B cell (primary cell): ENCODE measurements around the gene SAMM50. TPM values are rescaled to one million over a fixed set of nuclear protein-coding genes. Genes with fewer than 3 reads are reported as not detected.
A peak's percentile ranks its signal among the peaks of the same experiment; 100 is the strongest.

ENCODE experiments used
- ATAC-seq: fragments of 200-7000 bp; cut with Tn5 transposase; one replicate; pipeline ENCODE4 v1.10.0; 2021; ENCODE audit warnings: low read depth, mild to moderate bottlenecking, moderate number of reproducible peaks, moderate library complexity
- CTCF ChIA-PET: fragments of 350-600 bp; sonication (Branson Sonifier 250); formaldehyde crosslinking; loops from one replicate; lab custom pipeline; 2021; ENCODE audit warnings: antibody characterized with exemption, inconsistent platforms; lab: Charles Lee
- POLR2A ChIA-PET: fragments of 350-600 bp; sonication (Branson Sonifier 250); formaldehyde crosslinking; loops from one replicate; lab custom pipeline; 2021; ENCODE audit warnings: antibody characterized with exemption; lab: Charles Lee
- DNase-seq: peaks from one replicate; pipeline ENCODE4 v3.0.0; 2013
- H2AFZ ChIP-seq: 2 replicates; pipeline ENCODE4 v1.6.1; 2012; ENCODE audit warnings: mild to moderate bottlenecking, low read depth, low read length; ENCODE audit not compliant: insufficient read depth, poor library complexity, severe bottlenecking
- H3K27ac ChIP-seq, 2 donors: 1 replicate in 1 of 2; 2 replicates in 1 of 2; pipeline ENCODE4 v1.5.1; 2012 to 2013; ENCODE audit warnings: low read length in 2 of 2, mild to moderate bottlenecking in 2 of 2, moderate library complexity in 1 of 2
- H3K27me3 ChIP-seq, 4 experiments: fragments of 200-600 bp in 1 of 4; sonication (generic) in 1 of 4; replicated peaks in 1 of 4; 1 replicate in 2 of 4; 2 replicates in 2 of 4; pipeline versions ENCODE4 v1.6.1 to v1.7.0; 2013 to 2016; ENCODE audit warnings: low read length in 3 of 4, mild to moderate bottlenecking in 2 of 4, mixed read lengths in 1 of 4, moderate library complexity in 1 of 4; ENCODE audit not compliant: insufficient read depth in 4 of 4, control insufficient read depth in 3 of 4; ENCODE audit errors: control extremely low read depth in 1 of 4
- H3K36me3 ChIP-seq, 2 experiments: replicated peaks in 1 of 2; 1 replicate in 1 of 2; 2 replicates in 1 of 2; pipeline versions ENCODE4 v1.6.1 to v1.7.1; 2013; ENCODE audit warnings: low read length in 1 of 2; ENCODE audit not compliant: insufficient read depth in 2 of 2, control insufficient read depth in 1 of 2; ENCODE audit errors: control extremely low read depth in 1 of 2, extremely low read depth in 1 of 2
- H3K4me1 ChIP-seq, 2 donors: fragments of 200-600 bp in 1 of 2; sonication (generic) in 1 of 2; 1 replicate in 1 of 2; 2 replicates in 1 of 2; pipeline versions ENCODE4 v1.5.1 to v1.6.1; 2013 to 2017; ENCODE audit warnings: low read length in 2 of 2; ENCODE audit not compliant: control insufficient read depth in 2 of 2, insufficient read depth in 2 of 2
- H3K4me2 ChIP-seq: replicated peaks from 2 replicates; pipeline ENCODE3; 2012; ENCODE audit warnings: mild to moderate bottlenecking, low read depth, low read length; ENCODE audit not compliant: poor library complexity, severe bottlenecking
- H3K4me3 ChIP-seq, 5 experiments: fragments of 200-600 bp in 1 of 5; sonication (generic) in 1 of 5; 1 replicate in 3 of 5; 2 replicates in 2 of 5; pipeline versions ENCODE4 v1.5.1 to v1.7.0; 2011 to 2016; ENCODE audit warnings: low read length in 4 of 5, mild to moderate bottlenecking in 4 of 5, low read depth in 2 of 5, control low read depth in 1 of 5, moderate library complexity in 1 of 5; ENCODE audit not compliant: insufficient read depth in 1 of 5; ENCODE audit errors: control extremely low read depth in 1 of 5, extremely low read depth in 1 of 5
- H3K79me2 ChIP-seq: fragments of 200-600 bp; sonication (generic); one replicate; pipeline ENCODE4 v1.6.0; 2016; ENCODE audit warnings: low read length; ENCODE audit not compliant: control insufficient read depth, insufficient read depth
- H3K9ac ChIP-seq: fragments of 200-600 bp; sonication (generic); 2 replicates; pipeline ENCODE4 v1.6.1; 2017; ENCODE audit warnings: mild to moderate bottlenecking, low read length, moderate library complexity
- H3K9me3 ChIP-seq, 3 donors: one replicate each; pipeline versions ENCODE4 v1.6.1 to v1.7.1; 2013; ENCODE audit warnings: low read length in 2 of 3; ENCODE audit not compliant: control insufficient read depth in 2 of 3, insufficient read depth in 1 of 3; ENCODE audit errors: control extremely low read depth in 1 of 3
- H4K20me1 ChIP-seq: 2 replicates; pipeline ENCODE4 v1.6.0; 2012; ENCODE audit warnings: mild to moderate bottlenecking, low read length; ENCODE audit not compliant: insufficient read depth, control insufficient read depth, poor library complexity, severe bottlenecking
- H3K27ac Mint-ChIP-seq: one replicate; pipeline ENCODE4 v1.8.0; 2021; ENCODE audit warnings: mixed read lengths
- H3K27me3 Mint-ChIP-seq: one replicate; pipeline ENCODE4 v1.8.0; 2021; ENCODE audit warnings: mixed read lengths
- H3K4me1 Mint-ChIP-seq: one replicate; pipeline ENCODE4 v1.8.0; 2021; ENCODE audit warnings: mixed read lengths
- H3K4me3 Mint-ChIP-seq: one replicate; pipeline ENCODE4 v1.8.0; 2021; ENCODE audit warnings: mixed read lengths
- H3K9me3 Mint-ChIP-seq: one replicate; pipeline ENCODE4 v1.8.0; 2022; ENCODE audit warnings: mixed read lengths; ENCODE audit not compliant: insufficient read depth
- EZH2 ChIP-seq: IDR thresholded peaks from 2 replicates; pipeline ENCODE4 v1.6.1; 2012; ENCODE audit warnings: borderline replicate concordance, low read depth, mild to moderate bottlenecking, moderate library complexity, low read length; ENCODE audit not compliant: insufficient read depth, poor library complexity, severe bottlenecking
- WGBS: methylation state at CpG from one replicate; pipeline ENCODE4 v1.1.5; 2013; ENCODE audit warnings: missing lambda C conversion rate; ENCODE audit not compliant: insufficient coverage; 5-methylcytosine and 5-hydroxymethylcytosine counted together
- intact Hi-C: fragments of 100-400 bp; cut with micrococcal nuclease; formaldehyde crosslinking; loops from one replicate; pipeline ENCODE4 v1.10.0; 2022
- polyA plus RNA-seq: library from polyadenylated mRNA; depleted of rRNA; stranded (reverse); fragments of >200 nt; gene quantifications from 2 replicates; pipeline ENCODE4 v1.2.3, GENCODE V29; 2012
- total RNA-seq, 2 donors: library from RNA; stranded (reverse); fragments of 120-200 nt in 1 of 2; gene quantifications; 1 replicate in 1 of 2; 2 replicates in 1 of 2; pipeline versions ENCODE4 v1.2.3 to v1.2.4, GENCODE V29; 2013 to 2022
- TF ChIP-seq, protein P1 (sequence below): fragments of 200-600 bp; IDR thresholded peaks from one replicate; pipeline ENCODE4 v1.8.0; 2022; ENCODE audit warnings: antibody characterized with exemption, mild to moderate bottlenecking

Gene SAMM50
- total and polyA plus RNA-seq, 2 donors (not counting 1 experiment from before 2014, with no cell fraction given) = 18.8 to 43.2 TPM

- H3K9me3 Mint-ChIP-seq = no peaks in the 10 kb centered on the region
- H3K27ac Mint-ChIP-seq = peak overlapping the region; percentile 96
- no peaks in the 10 kb centered on the region for H3K9me3 ChIP-seq
- DNase-seq (no peak), ATAC-seq (no peak)
- peaks cover 61% of the 10 kb centered on the region for H3K4me1 Mint-ChIP-seq
- H3K79me2 ChIP-seq = peaks cover 44% of the 10 kb centered on the region
- peak overlapping the region; percentile 82 to 94 for H3K27ac ChIP-seq
- peak overlapping the region; percentile 86 for H3K4me2 ChIP-seq
- intact Hi-C loops = loop anchor here (1.0 kb wide), 3 partner anchors 30 to 187 kb away; no protein-coding TSS in a partner anchor
- H3K9ac ChIP-seq = peak overlapping the region; percentile 71
- TF ChIP-seq, protein P1, sequence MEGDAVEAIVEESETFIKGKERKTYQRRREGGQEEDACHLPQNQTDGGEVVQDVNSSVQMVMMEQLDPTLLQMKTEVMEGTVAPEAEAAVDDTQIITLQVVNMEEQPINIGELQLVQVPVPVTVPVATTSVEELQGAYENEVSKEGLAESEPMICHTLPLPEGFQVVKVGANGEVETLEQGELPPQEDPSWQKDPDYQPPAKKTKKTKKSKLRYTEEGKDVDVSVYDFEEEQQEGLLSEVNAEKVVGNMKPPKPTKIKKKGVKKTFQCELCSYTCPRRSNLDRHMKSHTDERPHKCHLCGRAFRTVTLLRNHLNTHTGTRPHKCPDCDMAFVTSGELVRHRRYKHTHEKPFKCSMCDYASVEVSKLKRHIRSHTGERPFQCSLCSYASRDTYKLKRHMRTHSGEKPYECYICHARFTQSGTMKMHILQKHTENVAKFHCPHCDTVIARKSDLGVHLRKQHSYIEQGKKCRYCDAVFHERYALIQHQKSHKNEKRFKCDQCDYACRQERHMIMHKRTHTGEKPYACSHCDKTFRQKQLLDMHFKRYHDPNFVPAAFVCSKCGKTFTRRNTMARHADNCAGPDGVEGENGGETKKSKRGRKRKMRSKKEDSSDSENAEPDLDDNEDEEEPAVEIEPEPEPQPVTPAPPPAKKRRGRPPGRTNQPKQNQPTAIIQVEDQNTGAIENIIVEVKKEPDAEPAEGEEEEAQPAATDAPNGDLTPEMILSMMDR = no peak
- no peak for TF ChIP-seq EZH2
- peak overlapping the region; percentile 3 to 70 (median 57) for H3K4me3 ChIP-seq
- H3K4me1 ChIP-seq = peaks cover 38 to 52% of the 10 kb centered on the region in 2 donors
- peak overlapping the region; percentile 73 for H2AFZ ChIP-seq
- WGBS = 0% methylated on average over 1 of the region's 10 CpGs
- POLR2A ChIA-PET = interaction anchor here (1.3 to 1.4 kb wide), 2 partner anchors 31 to 41 kb away, joined by 3 to 4 read pairs; partner anchors contain the start of gene SAMM50
- H3K36me3 ChIP-seq = peaks cover 4 to 34% of the 10 kb centered on the region in 2 experiments
- CTCF ChIA-PET = interaction anchor here (0.7 to 16.2 kb wide), 11 partner anchors 9 to 631 kb away, joined by 3 to 691 read pairs (median 7); partner anchors contain the start of gene PARVB
- no peaks in the 10 kb centered on the region for H3K27me3 ChIP-seq
- H3K27me3 Mint-ChIP-seq = no peaks in the 10 kb centered on the region
- H4K20me1 ChIP-seq = peaks cover 10% of the 10 kb centered on the region
- H3K4me3 Mint-ChIP-seq = peak overlapping the region; percentile 96
Measured at GRCh38 chr22:43995798-43996169, 40.5 kb downstream of the SAMM50 start.
